ENCODE data around the gene DPM3.
A peak's percentile ranks its signal among the peaks of the same experiment; 100 is the strongest.
"Not testable (repeated sequence)": the region's sequence is repeated elsewhere in the genome, so short reads cannot be mapped to it uniquely, and the experiment has no call there.

Gene DPM3

DNA sequence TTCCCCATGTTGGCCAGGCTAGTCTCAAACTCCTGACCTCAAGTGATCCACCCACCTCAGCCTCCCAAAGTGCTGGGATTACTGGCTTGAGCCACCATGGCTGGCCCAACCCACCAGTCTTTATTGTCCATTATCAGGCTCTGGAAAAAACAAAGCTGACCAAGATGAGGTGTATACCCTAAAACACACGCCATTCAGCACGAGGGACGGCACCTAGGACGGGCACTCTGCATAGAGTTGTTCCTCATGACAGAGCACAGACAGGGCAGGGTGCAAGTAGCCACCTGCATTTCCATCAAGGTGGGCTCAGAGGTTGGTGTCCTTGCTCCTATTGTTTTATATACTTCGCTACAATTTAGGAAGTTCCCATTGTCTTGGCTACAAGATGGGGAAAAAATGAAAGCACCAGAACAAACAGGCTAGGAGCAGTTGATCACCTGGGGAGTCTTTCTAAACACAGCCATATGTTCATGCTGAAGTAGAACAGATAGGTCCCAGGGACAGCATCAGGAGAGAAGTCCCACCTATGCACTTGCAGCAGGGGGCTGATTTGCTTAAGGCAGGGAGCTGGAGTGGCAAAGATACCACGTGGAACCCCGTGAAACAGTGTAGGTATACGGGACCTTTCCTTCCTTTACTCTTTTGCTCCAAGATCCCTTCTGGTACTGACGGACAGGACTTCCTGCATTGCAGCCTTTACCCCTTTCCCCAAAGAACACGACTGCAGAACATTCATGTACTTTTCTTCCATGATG, 28.3 kb upstream of the DPM3 start:
- 92 to 93% methylated on average over 10 of the region's 10 CpGs for WGBS, 2 experiments
- peaks cover 17% of the 10 kb centered on the region for H3K4me1 ChIP-seq (ENCODE audit: control insufficient read depth, insufficient read depth, low read length)
- no peaks in the 10 kb centered on the region for H3K36me3 ChIP-seq (ENCODE audit: control insufficient read depth, insufficient read depth, low read length)
- no peak overlapping the region for H3K27ac ChIP-seq (ENCODE audit: insufficient read depth, low read depth, low read length, poor library complexity, severe bottlenecking)
- no peaks in the 10 kb centered on the region for H3K9me3 ChIP-seq (ENCODE audit: control insufficient read depth, low read length)
- H3K27me3 ChIP-seq (ENCODE audit: control insufficient read depth, insufficient read depth, low read length, poor library complexity, severe bottlenecking), result no peaks in the 10 kb centered on the region
- no peak overlapping the region for H3K4me3 ChIP-seq (ENCODE audit: insufficient read depth, low read depth, low read length)

DNA sequence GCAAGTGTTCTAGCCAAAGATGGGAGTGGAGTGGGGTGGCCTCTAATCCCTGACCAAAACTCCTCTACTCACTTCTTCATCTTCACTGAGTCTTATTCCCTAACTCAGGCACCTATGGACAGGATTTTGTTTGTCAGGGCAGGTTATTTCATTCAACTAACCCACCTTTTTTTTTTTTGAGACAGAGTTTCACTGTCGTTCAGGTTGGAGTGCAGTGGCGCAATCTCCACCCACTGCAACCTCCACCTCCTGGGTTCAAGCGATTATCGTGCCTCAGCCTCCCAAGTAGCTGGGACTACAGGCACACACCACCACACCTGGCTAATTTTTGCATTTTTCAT, 27.7 kb upstream of the DPM3 start:
- not testable (repeated sequence) for H3K36me3 ChIP-seq (ENCODE audit: control insufficient read depth, insufficient read depth, low read length); H3K27ac ChIP-seq (ENCODE audit: insufficient read depth, low read depth, low read length, poor library complexity, severe bottlenecking); H3K9me3 ChIP-seq (ENCODE audit: control insufficient read depth, low read length); H3K27me3 ChIP-seq (ENCODE audit: control insufficient read depth, insufficient read depth, low read length, poor library complexity, severe bottlenecking)
- WGBS, 2 experiments, result 65 to 67% methylated on average over 4 of the region's 4 CpGs
- Histone ChIP-seq H3K4me3 (ENCODE audit: insufficient read depth, low read depth, low read length) (peak overlapping the region; percentile 33), H3K4me1 (ENCODE audit: control insufficient read depth, insufficient read depth, low read length) (peaks cover 17% of the 10 kb centered on the region)

DNA sequence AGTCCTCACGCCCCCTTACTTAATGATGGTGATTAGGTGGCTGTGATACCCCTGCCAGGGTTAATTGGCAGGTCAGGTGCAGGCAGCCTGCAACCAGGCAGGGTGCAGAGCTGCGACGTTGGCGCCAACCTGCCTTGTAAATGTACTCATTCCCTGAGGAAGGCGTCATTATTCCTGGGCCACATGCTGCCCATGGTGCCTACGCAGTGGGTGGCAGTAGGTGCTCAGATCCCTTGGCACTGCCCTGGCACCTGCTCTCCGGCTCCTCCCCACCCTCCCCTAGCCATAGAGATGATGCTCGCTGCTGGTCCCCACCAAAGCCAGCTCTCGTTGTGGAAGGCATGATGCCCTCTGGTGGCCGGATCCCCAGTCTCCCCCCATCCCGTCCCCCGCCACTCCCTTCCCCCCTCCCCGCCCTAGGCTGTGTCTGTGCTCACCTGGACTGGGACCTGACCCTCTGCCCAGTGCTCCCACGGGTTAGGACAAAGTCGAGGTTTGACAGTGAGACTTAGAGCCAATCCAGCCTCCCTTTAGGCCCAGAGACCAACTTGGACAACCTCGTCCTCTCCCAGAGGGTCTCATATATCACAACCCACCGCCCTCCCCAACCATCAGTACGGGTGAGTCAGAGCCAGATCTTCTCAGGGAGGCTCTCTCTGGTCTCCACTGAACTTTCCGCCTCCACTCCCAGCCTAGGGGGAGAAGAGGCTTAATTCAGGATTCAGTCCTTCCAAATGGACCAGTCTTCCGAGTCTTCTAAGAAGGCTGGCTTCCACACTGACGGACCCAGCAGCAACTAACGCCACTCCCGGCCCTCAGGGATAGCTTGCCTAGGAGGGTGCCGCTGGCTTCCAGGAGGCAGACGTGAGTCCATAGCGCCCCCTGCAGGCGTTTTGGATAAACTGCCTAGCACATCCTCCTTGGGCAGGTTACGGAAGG, 27.1 kb upstream of the DPM3 start:
- Histone ChIP-seq H3K27me3 (ENCODE audit: control insufficient read depth, insufficient read depth, low read length, poor library complexity, severe bottlenecking) (no peaks in the 10 kb centered on the region), H3K27ac (ENCODE audit: insufficient read depth, low read depth, low read length, poor library complexity, severe bottlenecking) (peak overlapping the region; percentile 50), H3K36me3 (ENCODE audit: control insufficient read depth, insufficient read depth, low read length) (no peaks in the 10 kb centered on the region), H3K9me3 (ENCODE audit: control insufficient read depth, low read length) (no peaks in the 10 kb centered on the region), H3K4me3 (ENCODE audit: insufficient read depth, low read depth, low read length) (peak overlapping the region; percentile 33), H3K4me1 (ENCODE audit: control insufficient read depth, insufficient read depth, low read length) (peaks cover 17% of the 10 kb centered on the region)
- 13 to 14% methylated on average over 26 to 28 of the region's 28 CpGs for WGBS, 2 experiments

GRCh38 chr1:155166471-155167165, 26.3 kb upstream of the DPM3 start:
- no peaks in the 10 kb centered on the region for H3K27me3 ChIP-seq (ENCODE audit: control insufficient read depth, insufficient read depth, low read length, poor library complexity, severe bottlenecking)
- no peaks in the 10 kb centered on the region for H3K9me3 ChIP-seq (ENCODE audit: control insufficient read depth, low read length)
- WGBS, 2 experiments, result 62 to 69% methylated on average over 27 of the region's 27 CpGs
- H3K4me3 ChIP-seq (ENCODE audit: insufficient read depth, low read depth, low read length), result peak overlapping the region; percentile 10
- H3K36me3 ChIP-seq (ENCODE audit: control insufficient read depth, insufficient read depth, low read length), result no peaks in the 10 kb centered on the region
- H3K4me1 ChIP-seq (ENCODE audit: control insufficient read depth, insufficient read depth, low read length), result peaks cover 12% of the 10 kb centered on the region
- peak overlapping the region; percentile 44 for H3K27ac ChIP-seq (ENCODE audit: insufficient read depth, low read depth, low read length, poor library complexity, severe bottlenecking)

DNA sequence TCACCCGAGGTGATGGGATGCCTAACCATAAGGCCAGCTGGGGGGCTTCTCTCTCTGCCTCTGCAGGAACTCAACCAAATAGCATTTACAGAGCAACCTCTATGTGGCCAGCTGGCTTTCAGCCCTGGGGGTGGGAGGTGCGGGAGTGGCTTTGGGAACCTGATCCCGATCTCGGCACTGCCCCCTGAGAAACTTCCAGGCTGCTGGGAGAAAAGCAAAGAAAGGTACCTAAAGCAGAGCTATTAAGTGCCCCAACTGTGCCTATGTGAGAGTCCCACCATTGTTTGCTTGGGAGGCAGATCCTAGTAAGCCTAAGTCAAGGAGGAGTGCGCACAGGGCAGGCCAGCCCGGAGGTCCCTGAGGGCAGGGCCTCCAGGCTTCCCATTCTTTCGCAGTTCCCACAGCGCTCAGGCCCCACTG, 25.7 kb upstream of the DPM3 start:
- no peaks in the 10 kb centered on the region for H3K27me3 ChIP-seq (ENCODE audit: control insufficient read depth, insufficient read depth, low read length, poor library complexity, severe bottlenecking)
- H3K4me1 ChIP-seq (ENCODE audit: control insufficient read depth, insufficient read depth, low read length), result peaks cover 12% of the 10 kb centered on the region
- no peak overlapping the region for H3K4me3 ChIP-seq (ENCODE audit: insufficient read depth, low read depth, low read length)
- H3K9me3 ChIP-seq (ENCODE audit: control insufficient read depth, low read length), result no peaks in the 10 kb centered on the region
- H3K27ac ChIP-seq (ENCODE audit: insufficient read depth, low read depth, low read length, poor library complexity, severe bottlenecking), result peak overlapping the region; percentile 44
- no peaks in the 10 kb centered on the region for H3K36me3 ChIP-seq (ENCODE audit: control insufficient read depth, insufficient read depth, low read length)
- 49 to 62% methylated on average over 8 of the region's 8 CpGs for whole genome bisulfite sequencing, 2 experiments

DNA sequence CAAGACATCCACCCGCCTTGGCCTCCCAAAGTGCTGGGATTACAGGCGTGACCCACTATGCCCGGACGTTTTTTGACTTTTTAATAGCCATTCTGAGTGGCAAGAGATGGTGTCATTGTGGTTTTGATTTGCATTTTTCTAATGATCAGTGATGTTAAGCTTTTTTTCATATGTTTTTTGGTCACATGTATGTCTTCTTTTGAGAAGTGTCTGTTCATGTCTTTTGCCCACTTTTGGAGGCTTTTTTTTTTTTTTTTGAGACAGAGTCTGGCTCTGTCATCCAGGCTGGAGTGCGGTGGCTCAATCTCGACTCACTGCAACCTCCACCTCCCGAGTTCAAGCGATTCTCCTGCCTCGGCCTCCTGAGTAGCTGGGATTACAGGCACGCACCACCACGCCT, 24.3 kb upstream of the DPM3 start:
- 87 to 95% methylated on average over 11 of the region's 11 CpGs for WGBS, 2 experiments
- H3K9me3 ChIP-seq (ENCODE audit: control insufficient read depth, low read length); H3K36me3 ChIP-seq (ENCODE audit: control insufficient read depth, insufficient read depth, low read length); H3K27me3 ChIP-seq (ENCODE audit: control insufficient read depth, insufficient read depth, low read length, poor library complexity, severe bottlenecking); H3K27ac ChIP-seq (ENCODE audit: insufficient read depth, low read depth, low read length, poor library complexity, severe bottlenecking); H3K4me3 ChIP-seq (ENCODE audit: insufficient read depth, low read depth, low read length): not testable (repeated sequence)
- H3K4me1 ChIP-seq (ENCODE audit: control insufficient read depth, insufficient read depth, low read length), result peaks cover 12% of the 10 kb centered on the region

- WGBS, 2 experiments, result 93 to 95% methylated on average over 3 to 4 of the region's 4 CpGs
- not testable (repeated sequence) for H3K27me3 ChIP-seq (ENCODE audit: control insufficient read depth, insufficient read depth, low read length, poor library complexity, severe bottlenecking); H3K9me3 ChIP-seq (ENCODE audit: control insufficient read depth, low read length); H3K27ac ChIP-seq (ENCODE audit: insufficient read depth, low read depth, low read length, poor library complexity, severe bottlenecking); H3K4me3 ChIP-seq (ENCODE audit: insufficient read depth, low read depth, low read length); H3K36me3 ChIP-seq (ENCODE audit: control insufficient read depth, insufficient read depth, low read length)
- peaks cover 12% of the 10 kb centered on the region for H3K4me1 ChIP-seq (ENCODE audit: control insufficient read depth, insufficient read depth, low read length)
Observed at GRCh38 chr1:155163785-155164184, 23.5 kb upstream of the DPM3 start.

GRCh38 chr1:155162631-155163030, 22.3 kb upstream of the DPM3 start:
- H3K4me3 ChIP-seq (ENCODE audit: insufficient read depth, low read depth, low read length); H3K27me3 ChIP-seq (ENCODE audit: control insufficient read depth, insufficient read depth, low read length, poor library complexity, severe bottlenecking); H3K36me3 ChIP-seq (ENCODE audit: control insufficient read depth, insufficient read depth, low read length); H3K27ac ChIP-seq (ENCODE audit: insufficient read depth, low read depth, low read length, poor library complexity, severe bottlenecking); H3K9me3 ChIP-seq (ENCODE audit: control insufficient read depth, low read length): not testable (repeated sequence)
- peaks cover 12% of the 10 kb centered on the region for H3K4me1 ChIP-seq (ENCODE audit: control insufficient read depth, insufficient read depth, low read length)
- WGBS, 2 experiments, result 93 to 96% methylated on average over 6 of the region's 6 CpGs

- Histone ChIP-seq H3K27me3 (ENCODE audit: control insufficient read depth, insufficient read depth, low read length, poor library complexity, severe bottlenecking) (no peaks in the 10 kb centered on the region), H3K4me3 (ENCODE audit: insufficient read depth, low read depth, low read length) (no peak overlapping the region), H3K36me3 (ENCODE audit: control insufficient read depth, insufficient read depth, low read length) (no peaks in the 10 kb centered on the region), H3K9me3 (ENCODE audit: control insufficient read depth, low read length) (no peaks in the 10 kb centered on the region), H3K4me1 (ENCODE audit: control insufficient read depth, insufficient read depth, low read length) (no peaks in the 10 kb centered on the region), H3K27ac (ENCODE audit: insufficient read depth, low read depth, low read length, poor library complexity, severe bottlenecking) (no peak overlapping the region)
- WGBS, 2 experiments, result 92% methylated on average over 8 of the region's 8 CpGs
Observed at GRCh38 chr1:155160128-155160527, 19.8 kb upstream of the DPM3 start.

GRCh38 chr1:155158991-155159390, 18.7 kb upstream of the DPM3 start:
- Histone ChIP-seq H3K27ac (ENCODE audit: insufficient read depth, low read depth, low read length, poor library complexity, severe bottlenecking) (no peak overlapping the region), H3K4me1 (ENCODE audit: control insufficient read depth, insufficient read depth, low read length) (no peaks in the 10 kb centered on the region), H3K36me3 (ENCODE audit: control insufficient read depth, insufficient read depth, low read length) (no peaks in the 10 kb centered on the region), H3K9me3 (ENCODE audit: control insufficient read depth, low read length) (no peaks in the 10 kb centered on the region), H3K4me3 (ENCODE audit: insufficient read depth, low read depth, low read length) (no peak overlapping the region), H3K27me3 (ENCODE audit: control insufficient read depth, insufficient read depth, low read length, poor library complexity, severe bottlenecking) (no peaks in the 10 kb centered on the region)
- 85 to 92% methylated on average over 1 of the region's 1 CpG for WGBS, 2 experiments
